HepG2 (cell line): ENCODE measurements around the gene ITGB5. TPM values are rescaled to one million over a fixed set of nuclear protein-coding genes. Genes with fewer than 3 reads are reported as not detected.

ENCODE experiments used
- CBX2 ChIP-seq, 2 experiments: fragments of 200-600 bp in 1 of 2; sonication (generic); formaldehyde crosslinking in 1 of 2; IDR thresholded peaks; 2 replicates each; pipeline versions ENCODE4 v1.7.0 to v1.8.1; 2018 to 2022; ENCODE audit warnings: low read depth in 2 of 2, low read length in 1 of 2, mild to moderate bottlenecking in 1 of 2, missing genetic modification reagents in 1 of 2
- EZH2 ChIP-seq: conservative IDR thresholded peaks from 2 replicates; pipeline ENCODE4 v1.6.1; 2012; ENCODE audit warnings: mild to moderate bottlenecking, low read depth, low read length, moderate library complexity
- IRF2 ChIP-seq: IDR thresholded peaks from 2 replicates; pipeline ENCODE4 v1.6.1; 2018; ENCODE audit warnings: missing genetic modification reagents, missing compliant biosample characterization
- MLXIP ChIP-seq: sonication (generic); formaldehyde crosslinking; IDR thresholded peaks from 2 replicates; pipeline ENCODE4 v1.9.0; 2021; ENCODE audit warnings: missing genetic modification reagents, borderline replicate concordance
- MYNN ChIP-seq: sonication (generic); formaldehyde crosslinking; IDR thresholded peaks from 2 replicates; pipeline ENCODE4 v1.4.0; 2020; ENCODE audit warnings: mild to moderate bottlenecking, low read depth, missing genetic modification reagents
- NFE2 ChIP-seq: sonication (generic); formaldehyde crosslinking; IDR thresholded peaks from 2 replicates; pipeline ENCODE4 v1.4.0; 2020; ENCODE audit warnings: missing genetic modification reagents
- TBX2 ChIP-seq: sonication (generic); formaldehyde crosslinking; IDR thresholded peaks from 2 replicates; pipeline ENCODE4 v1.5.0; 2020; ENCODE audit warnings: missing genetic modification reagents, mild to moderate bottlenecking, borderline replicate concordance
- TEAD2 ChIP-seq: sonication (generic); formaldehyde crosslinking; IDR thresholded peaks from 2 replicates; pipeline ENCODE4 v1.9.0; 2021; ENCODE audit warnings: missing genetic modification reagents
- YEATS2 ChIP-seq: sonication (generic); formaldehyde crosslinking; IDR thresholded peaks from 2 replicates; pipeline ENCODE4 v1.4.0; 2020; ENCODE audit warnings: missing genetic modification reagents, borderline replicate concordance
- ZBTB46 ChIP-seq: sonication (generic); formaldehyde crosslinking; IDR thresholded peaks from 2 replicates; pipeline ENCODE4 v1.4.0; 2020; ENCODE audit warnings: mild to moderate bottlenecking, missing genetic modification reagents, borderline replicate concordance
- ZBTB8A ChIP-seq: sonication (generic); formaldehyde crosslinking; IDR thresholded peaks from 2 replicates; pipeline ENCODE4 v1.4.0; 2020; ENCODE audit warnings: mild to moderate bottlenecking, low read depth, missing genetic modification reagents, borderline replicate concordance
- ZNF10 ChIP-seq: sonication (generic); formaldehyde crosslinking; IDR thresholded peaks from 2 replicates; pipeline ENCODE4 v1.4.0; 2020; ENCODE audit warnings: mild to moderate bottlenecking, low read depth, missing genetic modification reagents, borderline replicate concordance
- ZNF660 ChIP-seq: sonication (generic); formaldehyde crosslinking; IDR thresholded peaks from 2 replicates; pipeline ENCODE4 v1.5.1; 2020; ENCODE audit warnings: mild to moderate bottlenecking, low read depth, missing genetic modification reagents, borderline replicate concordance
- ZNF776 ChIP-seq: sonication (generic); formaldehyde crosslinking; IDR thresholded peaks from 2 replicates; pipeline ENCODE4 v1.4.0; 2020; ENCODE audit warnings: mild to moderate bottlenecking, missing genetic modification reagents
- ZSCAN22 ChIP-seq: sonication (generic); formaldehyde crosslinking; IDR thresholded peaks from 2 replicates; pipeline ENCODE4 v1.4.0; 2020; ENCODE audit warnings: mild to moderate bottlenecking, missing genetic modification reagents
- polyA plus RNA-seq, 8 experiments: library from polyadenylated mRNA; depleted of rRNA in 3 of 8; stranded (reverse) in 7 of 8; unstranded in 1 of 8; fragments of >200 nt; fragmentation: Illumina TruSeq in 4 of 8; extraction: Trizol in 4 of 8; gene quantifications; 2 replicates each; pipeline versions ENCODE4 v1.2.1 to v1.2.3, GENCODE V29; 2011 to 2016; ENCODE audit warnings: low read depth in 4 of 8, missing spikeins in 1 of 8, mixed read lengths in 1 of 8; ENCODE audit not compliant: insufficient read depth in 1 of 8
- total RNA-seq, 5 experiments: library from RNA; depleted of rRNA; stranded (reverse); fragments of >200 nt; fragmentation: Illumina TruSeq; extraction: Trizol; gene quantifications; 2 replicates each; pipeline ENCODE4 v1.2.3, GENCODE V29; 2016; ENCODE audit warnings: low read depth in 1 of 5
- TF ChIP-seq, protein P1 (sequence below): sonication (generic); formaldehyde crosslinking; IDR thresholded peaks from 2 replicates; pipeline ENCODE4 v1.8.1; 2022; ENCODE audit warnings: low read depth, mild to moderate bottlenecking, missing genetic modification reagents
- TF ChIP-seq, protein P2 (sequence below): sonication (generic); formaldehyde crosslinking; IDR thresholded peaks from 2 replicates; pipeline ENCODE4 v1.4.0; 2020; ENCODE audit warnings: missing genetic modification reagents

The ITGB5 gene
- total and polyA plus RNA-seq, 2 of the 13 experiments (the other 11 are each of a cell fraction or from before 2014, with no cell fraction given), result 74.1 to 343 TPM

DNA sequence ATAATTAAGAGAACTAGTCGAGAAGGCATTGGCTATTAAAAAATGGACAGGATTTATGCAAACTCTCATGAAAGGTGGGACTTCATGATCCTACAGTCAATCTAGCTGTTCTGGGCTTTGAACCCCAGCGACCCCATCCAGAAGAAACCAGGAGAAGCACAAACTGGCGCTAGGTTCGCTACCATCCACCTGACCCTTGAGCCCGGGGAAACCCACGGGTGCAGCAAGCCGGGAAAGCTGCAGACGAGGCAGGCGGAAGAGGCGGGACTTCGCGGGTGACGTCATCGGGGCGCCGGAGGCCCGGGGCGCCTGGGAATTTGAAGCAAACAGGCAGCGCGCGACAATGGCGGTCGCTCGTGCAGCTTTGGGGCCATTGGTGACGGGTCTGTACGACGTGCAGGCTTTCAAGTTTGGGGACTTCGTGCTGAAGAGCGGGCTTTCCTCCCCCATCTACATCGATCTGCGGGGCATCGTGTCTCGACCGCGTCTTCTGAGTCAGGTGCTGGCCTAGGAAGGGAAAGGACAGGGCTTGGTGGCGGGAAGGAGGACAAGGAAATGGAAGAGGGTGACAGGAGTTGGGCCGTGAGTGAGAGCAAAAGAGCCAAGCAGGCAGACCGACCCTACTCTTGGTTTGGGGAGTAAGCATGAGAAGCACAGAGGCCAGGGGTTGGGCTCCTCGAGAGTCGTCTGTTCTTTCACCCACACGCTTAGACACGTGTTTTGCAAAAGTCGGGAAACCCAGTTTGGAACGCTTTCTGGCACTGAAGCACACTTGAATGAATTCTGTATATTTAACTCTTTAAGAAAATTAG, 156.8 kb downstream of the ITGB5 start, which contains the start of gene UMPS (continued):
- TF ChIP-seq ZNF660, result no peak
- TF ChIP-seq CBX2 (IDR thresholded peaks at IDR 0.05; ENCODE audit: low read depth, low read length), result no peak
- TF ChIP-seq CBX2 (CRISPR knock-in tag; IDR thresholded peaks at IDR 0.05; ENCODE audit: low read depth), result no peak
- peak; percentile 29; the same call in 1 of the 2 replicates for TF ChIP-seq ZSCAN22 (CRISPR knock-in tag)
- TF ChIP-seq IRF2 (CRISPR knock-in tag), result peak; percentile 88
- peak; percentile 87 for TF ChIP-seq YEATS2 (CRISPR knock-in tag)
- TF ChIP-seq, protein P1, sequence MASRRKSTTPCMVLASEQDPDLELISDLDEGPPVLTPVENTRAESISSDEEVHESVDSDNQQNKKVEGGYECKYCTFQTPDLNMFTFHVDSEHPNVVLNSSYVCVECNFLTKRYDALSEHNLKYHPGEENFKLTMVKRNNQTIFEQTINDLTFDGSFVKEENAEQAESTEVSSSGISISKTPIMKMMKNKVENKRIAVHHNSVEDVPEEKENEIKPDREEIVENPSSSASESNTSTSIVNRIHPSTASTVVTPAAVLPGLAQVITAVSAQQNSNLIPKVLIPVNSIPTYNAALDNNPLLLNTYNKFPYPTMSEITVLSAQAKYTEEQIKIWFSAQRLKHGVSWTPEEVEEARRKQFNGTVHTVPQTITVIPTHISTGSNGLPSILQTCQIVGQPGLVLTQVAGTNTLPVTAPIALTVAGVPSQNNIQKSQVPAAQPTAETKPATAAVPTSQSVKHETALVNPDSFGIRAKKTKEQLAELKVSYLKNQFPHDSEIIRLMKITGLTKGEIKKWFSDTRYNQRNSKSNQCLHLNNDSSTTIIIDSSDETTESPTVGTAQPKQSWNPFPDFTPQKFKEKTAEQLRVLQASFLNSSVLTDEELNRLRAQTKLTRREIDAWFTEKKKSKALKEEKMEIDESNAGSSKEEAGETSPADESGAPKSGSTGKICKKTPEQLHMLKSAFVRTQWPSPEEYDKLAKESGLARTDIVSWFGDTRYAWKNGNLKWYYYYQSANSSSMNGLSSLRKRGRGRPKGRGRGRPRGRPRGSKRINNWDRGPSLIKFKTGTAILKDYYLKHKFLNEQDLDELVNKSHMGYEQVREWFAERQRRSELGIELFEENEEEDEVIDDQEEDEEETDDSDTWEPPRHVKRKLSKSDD (CRISPR knock-in tag), result no peak
- TF ChIP-seq ZBTB46 (CRISPR knock-in tag), result no peak
- TF ChIP-seq TBX2 (CRISPR knock-in tag), result peak; percentile 45; the same call in 1 of the 2 replicates
- TF ChIP-seq MYNN (CRISPR knock-in tag), result no peak; the same call in 1 of the 2 replicates
- no peak for TF ChIP-seq ZNF10 (CRISPR knock-in tag)
- no peak for TF ChIP-seq ZBTB8A (CRISPR knock-in tag)
- no peak for TF ChIP-seq EZH2
- peak; percentile 75; the same call in 1 of the 2 replicates for TF ChIP-seq ZNF776 (CRISPR knock-in tag)
- TF ChIP-seq NFE2 (CRISPR knock-in tag), result no peak
- TF ChIP-seq, protein P2, sequence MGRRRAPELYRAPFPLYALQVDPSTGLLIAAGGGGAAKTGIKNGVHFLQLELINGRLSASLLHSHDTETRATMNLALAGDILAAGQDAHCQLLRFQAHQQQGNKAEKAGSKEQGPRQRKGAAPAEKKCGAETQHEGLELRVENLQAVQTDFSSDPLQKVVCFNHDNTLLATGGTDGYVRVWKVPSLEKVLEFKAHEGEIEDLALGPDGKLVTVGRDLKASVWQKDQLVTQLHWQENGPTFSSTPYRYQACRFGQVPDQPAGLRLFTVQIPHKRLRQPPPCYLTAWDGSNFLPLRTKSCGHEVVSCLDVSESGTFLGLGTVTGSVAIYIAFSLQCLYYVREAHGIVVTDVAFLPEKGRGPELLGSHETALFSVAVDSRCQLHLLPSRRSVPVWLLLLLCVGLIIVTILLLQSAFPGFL (CRISPR knock-in tag), result 0 out of 2 replicates have a peak, but pooled peaks have one; percentile 51
- TF ChIP-seq TEAD2 (CRISPR knock-in tag), result no peak
- TF ChIP-seq MLXIP (CRISPR knock-in tag), result 0 out of 2 replicates have a peak, but pooled peaks have one; percentile 57
